ENCODE data around the gene CXorf66.
"Not testable (repeated sequence)": the region's sequence is repeated elsewhere in the genome, so short reads cannot be mapped to it uniquely, and the experiment has no call there.

The CXorf66 gene

GRCh38 chrX:139965421-139965820 lies at the start of gene CXorf66:
Gene CXorf66, minus strand, starts transcription at chrX:139965521. Its CDS starts 25 bp downstream, at chrX:139965496.
- H3K27ac ChIP-seq: no peak within 1 kb of the TSS
- no peak for DNase-seq (ENCODE audit: low read depth, low spot score)

- H3K27ac ChIP-seq: no peak overlapping the region
- no peak for DNase-seq (ENCODE audit: low read depth, low spot score)
Observed at GRCh38 chrX:139982856-139983255, 17.5 kb upstream of the CXorf66 start.

- no peak for DNase-seq (ENCODE audit: low read depth, low spot score)
- H3K27ac ChIP-seq: no peak overlapping the region
Observed at GRCh38 chrX:139974471-139974870, 9.2 kb upstream of the CXorf66 start.

- no peak overlapping the region for H3K27ac ChIP-seq
- DNase-seq (ENCODE audit: low read depth, low spot score): no peak
Observed at GRCh38 chrX:139972629-139973624, 7.6 kb upstream of the CXorf66 start.

- H3K27ac ChIP-seq: no peak overlapping the region
- no peak for DNase-seq (ENCODE audit: low read depth, low spot score)
Observed at GRCh38 chrX:139972113-139972512, 6.8 kb upstream of the CXorf66 start.

GRCh38 chrX:139971394-139971749 lies 6.1 kb upstream of the CXorf66 start:
- no peak for DNase-seq (ENCODE audit: low read depth, low spot score)
- H3K27ac ChIP-seq: no peak overlapping the region

- H3K27ac ChIP-seq: no peak overlapping the region
- DNase-seq (ENCODE audit: low read depth, low spot score): no peak
Observed at GRCh38 chrX:139969286-139969685, 4.0 kb upstream of the CXorf66 start.

- no peak for DNase-seq (ENCODE audit: low read depth, low spot score)
- H3K27ac ChIP-seq: no peak overlapping the region
Observed at GRCh38 chrX:139967750-139968149, 2.4 kb upstream of the CXorf66 start.

GRCh38 chrX:139967300-139967699 lies 2.0 kb upstream of the CXorf66 start:
- no peak for DNase-seq (ENCODE audit: low read depth, low spot score)
- no peak overlapping the region for H3K27ac ChIP-seq

- not testable (repeated sequence) for DNase-seq (ENCODE audit: low read depth, low spot score)
Observed at GRCh38 chrX:139966159-139966558, 838 bp upstream of the CXorf66 start.

GRCh38 chrX:139961091-139961490 lies 4.2 kb downstream of the CXorf66 start:
- DNase-seq (ENCODE audit: low read depth, low spot score); H3K27ac ChIP-seq: not testable (repeated sequence)

More at GRCh38 chrX:139966159-139966558, 838 bp upstream of the CXorf66 start:
- not testable (repeated sequence) for H3K27ac ChIP-seq

- H3K27ac ChIP-seq: no peak overlapping the region
- no peak for DNase-seq (ENCODE audit: low read depth, low spot score)
Observed at GRCh38 chrX:139949703-139950102, 15.6 kb downstream of the CXorf66 start.

GRCh38 chrX:139945075-139945474 lies 20.2 kb downstream of the CXorf66 start:
- H3K27ac ChIP-seq: no peak overlapping the region
- no peak for DNase-seq (ENCODE audit: low read depth, low spot score)

GRCh38 chrX:139936259-139936658 lies 29.1 kb downstream of the CXorf66 start:
- DNase-seq (ENCODE audit: low read depth, low spot score): no peak
- no peak overlapping the region for H3K27ac ChIP-seq

- DNase-seq (ENCODE audit: low read depth, low spot score): no peak
- peak overlapping the region; percentile 78 for H3K27ac ChIP-seq
Observed at GRCh38 chrX:139933904-139934303, 31.4 kb downstream of the CXorf66 start.

GRCh38 chrX:139932901-139933796 lies 32.2 kb downstream of the CXorf66 start, which contains the start of gene ATP11C:
Gene ATP11C, minus strand, starts transcription at chrX:139933053. Its CDS starts 1,011 bp downstream, at chrX:139932042.
- peak; percentile 31 for DNase-seq (ENCODE audit: low read depth, low spot score)
- H3K27ac ChIP-seq: peak within 1 kb of the TSS; percentile 78

GRCh38 chrX:139932073-139932900 lies 33.0 kb downstream of the CXorf66 start:
- peak overlapping the region; percentile 78 for H3K27ac ChIP-seq
- no peak for DNase-seq (ENCODE audit: low read depth, low spot score)

GRCh38 chrX:139931646-139932072 lies 33.7 kb downstream of the CXorf66 start:
- H3K27ac ChIP-seq: no peak overlapping the region
- no peak for DNase-seq (ENCODE audit: low read depth, low spot score)

- no peak overlapping the region for H3K27ac ChIP-seq
- no peak for DNase-seq (ENCODE audit: low read depth, low spot score)
Observed at GRCh38 chrX:139930916-139931645, 34.2 kb downstream of the CXorf66 start.
